ENCODE data around the gene SFSWAP. TPM values are rescaled to one million over a fixed set of nuclear protein-coding genes. Genes with fewer than 3 reads are reported as not detected.

SFSWAP gene
- total and polyA plus RNA-seq, 2 of the 8 experiments (the other 6 are each of a cell fraction or from before 2014, with no cell fraction given): 36.5 to 49.5 TPM

DNA sequence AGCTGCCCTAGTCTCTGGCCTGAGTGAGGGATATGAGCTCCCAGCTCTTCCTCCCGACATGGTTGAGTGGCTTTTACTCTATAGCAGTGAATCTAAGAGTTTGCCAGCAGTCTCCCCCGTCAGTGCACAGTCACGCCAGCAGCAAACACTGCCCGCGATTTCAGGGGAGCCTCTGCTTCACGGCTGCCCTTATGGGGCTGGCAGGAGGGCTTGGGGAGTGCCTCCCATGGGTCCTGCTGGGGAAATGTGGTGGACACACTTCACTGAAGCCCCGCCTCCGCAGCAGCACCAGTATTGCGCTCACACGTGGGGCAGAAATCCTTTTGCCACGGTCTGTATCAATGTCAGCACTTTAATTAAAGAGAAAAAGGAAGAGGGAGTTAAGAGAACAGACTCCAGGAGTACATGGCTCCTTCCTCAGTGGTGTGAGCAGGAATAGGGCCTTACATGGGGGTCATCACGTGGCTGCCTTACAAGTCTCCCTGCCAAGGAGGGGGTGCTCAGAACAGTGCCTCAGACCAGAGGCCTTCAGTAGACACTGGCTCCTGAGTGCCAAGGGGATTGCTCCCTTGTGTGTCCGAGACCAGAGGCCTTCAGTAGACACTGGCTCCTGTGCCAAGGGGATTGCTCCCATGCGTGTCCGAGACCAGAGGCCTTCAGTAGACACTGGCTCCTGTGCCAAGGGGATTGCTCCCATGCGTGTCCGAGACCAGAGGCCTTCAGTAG lies 55.7 kb downstream of the SFSWAP start (continued):
- TF ChIP-seq, protein P1, sequence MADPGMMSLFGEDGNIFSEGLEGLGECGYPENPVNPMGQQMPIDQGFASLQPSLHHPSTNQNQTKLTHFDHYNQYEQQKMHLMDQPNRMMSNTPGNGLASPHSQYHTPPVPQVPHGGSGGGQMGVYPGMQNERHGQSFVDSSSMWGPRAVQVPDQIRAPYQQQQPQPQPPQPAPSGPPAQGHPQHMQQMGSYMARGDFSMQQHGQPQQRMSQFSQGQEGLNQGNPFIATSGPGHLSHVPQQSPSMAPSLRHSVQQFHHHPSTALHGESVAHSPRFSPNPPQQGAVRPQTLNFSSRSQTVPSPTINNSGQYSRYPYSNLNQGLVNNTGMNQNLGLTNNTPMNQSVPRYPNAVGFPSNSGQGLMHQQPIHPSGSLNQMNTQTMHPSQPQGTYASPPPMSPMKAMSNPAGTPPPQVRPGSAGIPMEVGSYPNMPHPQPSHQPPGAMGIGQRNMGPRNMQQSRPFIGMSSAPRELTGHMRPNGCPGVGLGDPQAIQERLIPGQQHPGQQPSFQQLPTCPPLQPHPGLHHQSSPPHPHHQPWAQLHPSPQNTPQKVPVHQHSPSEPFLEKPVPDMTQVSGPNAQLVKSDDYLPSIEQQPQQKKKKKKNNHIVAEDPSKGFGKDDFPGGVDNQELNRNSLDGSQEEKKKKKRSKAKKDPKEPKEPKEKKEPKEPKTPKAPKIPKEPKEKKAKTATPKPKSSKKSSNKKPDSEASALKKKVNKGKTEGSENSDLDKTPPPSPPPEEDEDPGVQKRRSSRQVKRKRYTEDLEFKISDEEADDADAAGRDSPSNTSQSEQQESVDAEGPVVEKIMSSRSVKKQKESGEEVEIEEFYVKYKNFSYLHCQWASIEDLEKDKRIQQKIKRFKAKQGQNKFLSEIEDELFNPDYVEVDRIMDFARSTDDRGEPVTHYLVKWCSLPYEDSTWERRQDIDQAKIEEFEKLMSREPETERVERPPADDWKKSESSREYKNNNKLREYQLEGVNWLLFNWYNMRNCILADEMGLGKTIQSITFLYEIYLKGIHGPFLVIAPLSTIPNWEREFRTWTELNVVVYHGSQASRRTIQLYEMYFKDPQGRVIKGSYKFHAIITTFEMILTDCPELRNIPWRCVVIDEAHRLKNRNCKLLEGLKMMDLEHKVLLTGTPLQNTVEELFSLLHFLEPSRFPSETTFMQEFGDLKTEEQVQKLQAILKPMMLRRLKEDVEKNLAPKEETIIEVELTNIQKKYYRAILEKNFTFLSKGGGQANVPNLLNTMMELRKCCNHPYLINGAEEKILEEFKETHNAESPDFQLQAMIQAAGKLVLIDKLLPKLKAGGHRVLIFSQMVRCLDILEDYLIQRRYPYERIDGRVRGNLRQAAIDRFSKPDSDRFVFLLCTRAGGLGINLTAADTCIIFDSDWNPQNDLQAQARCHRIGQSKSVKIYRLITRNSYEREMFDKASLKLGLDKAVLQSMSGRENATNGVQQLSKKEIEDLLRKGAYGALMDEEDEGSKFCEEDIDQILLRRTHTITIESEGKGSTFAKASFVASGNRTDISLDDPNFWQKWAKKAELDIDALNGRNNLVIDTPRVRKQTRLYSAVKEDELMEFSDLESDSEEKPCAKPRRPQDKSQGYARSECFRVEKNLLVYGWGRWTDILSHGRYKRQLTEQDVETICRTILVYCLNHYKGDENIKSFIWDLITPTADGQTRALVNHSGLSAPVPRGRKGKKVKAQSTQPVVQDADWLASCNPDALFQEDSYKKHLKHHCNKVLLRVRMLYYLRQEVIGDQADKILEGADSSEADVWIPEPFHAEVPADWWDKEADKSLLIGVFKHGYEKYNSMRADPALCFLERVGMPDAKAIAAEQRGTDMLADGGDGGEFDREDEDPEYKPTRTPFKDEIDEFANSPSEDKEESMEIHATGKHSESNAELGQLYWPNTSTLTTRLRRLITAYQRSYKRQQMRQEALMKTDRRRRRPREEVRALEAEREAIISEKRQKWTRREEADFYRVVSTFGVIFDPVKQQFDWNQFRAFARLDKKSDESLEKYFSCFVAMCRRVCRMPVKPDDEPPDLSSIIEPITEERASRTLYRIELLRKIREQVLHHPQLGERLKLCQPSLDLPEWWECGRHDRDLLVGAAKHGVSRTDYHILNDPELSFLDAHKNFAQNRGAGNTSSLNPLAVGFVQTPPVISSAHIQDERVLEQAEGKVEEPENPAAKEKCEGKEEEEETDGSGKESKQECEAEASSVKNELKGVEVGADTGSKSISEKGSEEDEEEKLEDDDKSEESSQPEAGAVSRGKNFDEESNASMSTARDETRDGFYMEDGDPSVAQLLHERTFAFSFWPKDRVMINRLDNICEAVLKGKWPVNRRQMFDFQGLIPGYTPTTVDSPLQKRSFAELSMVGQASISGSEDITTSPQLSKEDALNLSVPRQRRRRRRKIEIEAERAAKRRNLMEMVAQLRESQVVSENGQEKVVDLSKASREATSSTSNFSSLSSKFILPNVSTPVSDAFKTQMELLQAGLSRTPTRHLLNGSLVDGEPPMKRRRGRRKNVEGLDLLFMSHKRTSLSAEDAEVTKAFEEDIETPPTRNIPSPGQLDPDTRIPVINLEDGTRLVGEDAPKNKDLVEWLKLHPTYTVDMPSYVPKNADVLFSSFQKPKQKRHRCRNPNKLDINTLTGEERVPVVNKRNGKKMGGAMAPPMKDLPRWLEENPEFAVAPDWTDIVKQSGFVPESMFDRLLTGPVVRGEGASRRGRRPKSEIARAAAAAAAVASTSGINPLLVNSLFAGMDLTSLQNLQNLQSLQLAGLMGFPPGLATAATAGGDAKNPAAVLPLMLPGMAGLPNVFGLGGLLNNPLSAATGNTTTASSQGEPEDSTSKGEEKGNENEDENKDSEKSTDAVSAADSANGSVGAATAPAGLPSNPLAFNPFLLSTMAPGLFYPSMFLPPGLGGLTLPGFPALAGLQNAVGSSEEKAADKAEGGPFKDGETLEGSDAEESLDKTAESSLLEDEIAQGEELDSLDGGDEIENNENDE (IDR thresholded peaks at IDR 0.05; ENCODE audit: insufficient replicate concordance, low read length): no peak
- TF ChIP-seq ZNF274 (IDR thresholded peaks at IDR 0.05; ENCODE audit: borderline replicate concordance, extremely low read depth, low read length) (no peak), PHF8 (conservative IDR thresholded peaks at IDR 0.05; ENCODE audit: low read depth, low read length) (no peak)
- TF ChIP-seq, protein P2, sequence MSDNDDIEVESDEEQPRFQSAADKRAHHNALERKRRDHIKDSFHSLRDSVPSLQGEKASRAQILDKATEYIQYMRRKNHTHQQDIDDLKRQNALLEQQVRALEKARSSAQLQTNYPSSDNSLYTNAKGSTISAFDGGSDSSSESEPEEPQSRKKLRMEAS (IDR thresholded peaks at IDR 0.05): no peak
